ENCODE data around the gene IGSF9.
A peak's percentile ranks its signal among the peaks of the same experiment; 100 is the strongest.

The IGSF9 gene

DNA sequence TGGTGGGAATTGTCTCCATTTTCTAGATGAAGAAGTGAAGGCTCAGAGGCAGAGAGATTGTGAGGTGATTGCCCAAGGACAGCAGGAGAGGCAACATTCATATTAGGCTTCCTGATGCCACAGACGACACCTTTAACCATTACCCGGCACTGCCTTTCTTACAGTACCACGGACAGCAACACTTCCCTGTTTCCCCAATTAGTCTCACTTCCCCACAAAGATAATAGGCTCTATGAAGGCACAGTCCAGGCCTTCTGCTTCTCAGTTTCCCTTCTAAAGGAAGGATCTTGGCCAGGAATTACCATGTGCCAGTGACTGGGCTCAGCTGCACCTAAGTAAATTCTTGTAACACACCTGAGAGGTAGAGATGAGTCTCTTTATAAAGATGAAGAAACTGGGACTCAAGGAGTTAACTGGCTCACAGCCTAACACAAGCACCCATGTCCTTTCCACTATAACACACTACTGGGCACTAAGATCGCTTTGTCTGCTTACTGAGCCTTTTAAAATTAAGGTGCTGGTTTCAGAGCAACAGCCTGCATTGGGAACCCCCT lies 9.6 kb downstream of the IGSF9 start:
- Histone ChIP-seq H3K36me3 (ENCODE audit: insufficient read depth, low read length) (no peaks in the 10 kb centered on the region), H3K9ac (ENCODE audit: low read depth, low read length) (no peak overlapping the region), H3K9me3 (ENCODE audit: control insufficient read depth, insufficient read depth, low read length) (no peaks in the 10 kb centered on the region), H3K4me1 (ENCODE audit: insufficient read depth, low read length) (peaks cover 15% of the 10 kb centered on the region)

DNA sequence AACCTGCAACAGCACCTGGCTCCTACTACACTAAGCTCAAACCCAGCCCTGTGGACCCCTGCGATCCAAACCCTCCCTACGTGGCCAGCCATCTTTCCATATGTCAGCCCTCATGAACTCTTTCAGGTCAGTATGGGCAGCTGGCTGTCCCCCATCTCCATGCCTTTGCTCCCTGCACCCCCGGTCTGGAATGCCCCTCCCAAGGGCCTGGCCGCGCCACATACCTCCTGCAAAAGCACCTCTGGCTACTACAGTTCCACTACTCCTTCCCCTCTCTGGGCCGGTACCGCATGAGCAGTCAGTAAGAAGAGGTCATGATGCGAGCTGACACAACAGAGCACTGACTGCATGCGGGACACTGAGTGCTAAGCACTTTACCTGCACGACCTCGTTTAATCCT lies 10.1 kb downstream of the IGSF9 start:
- no peak overlapping the region for H3K9ac ChIP-seq (ENCODE audit: low read depth, low read length)
- no peaks in the 10 kb centered on the region for H3K36me3 ChIP-seq (ENCODE audit: insufficient read depth, low read length)
- H3K4me1 ChIP-seq (ENCODE audit: insufficient read depth, low read length): peaks cover 15% of the 10 kb centered on the region
- no peaks in the 10 kb centered on the region for H3K9me3 ChIP-seq (ENCODE audit: control insufficient read depth, insufficient read depth, low read length)

DNA sequence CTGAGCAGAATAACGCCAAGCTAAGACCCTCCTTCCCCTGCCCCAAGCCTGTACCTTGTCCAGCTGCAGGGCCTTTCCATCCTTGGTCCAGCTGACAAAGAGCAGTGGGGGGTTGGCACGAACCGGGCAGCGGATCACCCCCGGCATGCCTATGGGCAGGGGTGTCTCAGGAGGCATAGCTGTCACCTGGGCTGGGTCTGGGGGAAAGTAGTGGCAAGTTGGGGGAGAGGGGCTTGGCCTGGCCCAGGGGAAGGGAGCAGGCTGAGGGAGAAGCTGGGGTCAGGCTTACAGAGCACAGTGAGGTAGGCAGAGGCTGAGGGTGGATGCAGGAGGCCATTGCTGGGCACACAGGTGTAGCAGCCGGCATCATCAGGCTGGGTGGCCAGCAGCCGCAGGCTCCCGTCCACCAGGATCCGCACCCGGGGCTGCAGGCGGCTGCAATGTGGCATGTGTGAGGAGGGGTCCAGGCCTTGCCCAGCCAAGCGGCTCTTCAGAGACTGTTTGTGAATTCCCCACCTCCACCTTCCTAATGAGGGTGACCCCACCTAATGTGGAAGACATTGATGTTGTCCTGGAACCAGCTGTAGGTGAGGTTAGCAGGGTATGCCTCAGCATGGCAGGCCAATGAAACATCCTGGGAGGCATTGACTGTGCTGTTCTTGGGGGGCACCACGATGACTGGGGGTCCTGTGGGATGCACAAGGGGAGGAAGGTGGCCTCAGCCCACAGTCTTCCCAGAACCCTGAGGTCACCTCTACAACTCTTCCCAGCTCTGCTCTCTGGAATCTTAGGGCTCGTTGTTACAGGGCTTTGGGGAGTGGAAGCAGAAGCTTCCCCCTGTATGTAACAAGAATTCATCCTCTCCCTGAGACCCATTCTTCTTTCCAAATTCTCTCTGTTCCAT lies 11.0 kb downstream of the IGSF9 start:
- H3K9ac ChIP-seq (ENCODE audit: low read depth, low read length): no peak overlapping the region
- no peaks in the 10 kb centered on the region for H3K36me3 ChIP-seq (ENCODE audit: insufficient read depth, low read length)
- H3K4me1 ChIP-seq (ENCODE audit: insufficient read depth, low read length): peaks cover 15% of the 10 kb centered on the region
- H3K9me3 ChIP-seq (ENCODE audit: control insufficient read depth, insufficient read depth, low read length): no peaks in the 10 kb centered on the region

DNA sequence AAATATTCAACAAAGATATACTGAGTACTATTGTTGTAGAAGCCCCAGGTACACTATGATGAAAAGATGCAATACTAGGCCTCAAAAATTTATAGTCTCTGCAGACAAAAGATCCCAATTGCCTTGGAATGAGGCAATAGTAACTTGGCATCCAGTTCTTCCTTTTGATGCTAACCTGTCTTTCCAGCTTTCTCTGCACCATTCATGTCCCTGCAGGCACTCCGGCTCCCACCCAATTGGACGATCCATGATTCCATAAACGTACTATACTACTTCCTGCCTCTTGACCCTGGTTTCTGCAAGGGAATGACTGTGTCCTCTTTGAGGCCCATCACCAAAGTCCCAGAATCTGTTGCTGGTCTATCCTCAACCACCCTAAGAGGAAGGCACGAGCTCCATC lies 12.1 kb downstream of the IGSF9 start:
- no peaks in the 10 kb centered on the region for H3K36me3 ChIP-seq (ENCODE audit: insufficient read depth, low read length)
- no peaks in the 10 kb centered on the region for H3K9me3 ChIP-seq (ENCODE audit: control insufficient read depth, insufficient read depth, low read length)
- peaks cover 15% of the 10 kb centered on the region for H3K4me1 ChIP-seq (ENCODE audit: insufficient read depth, low read length)
- H3K9ac ChIP-seq (ENCODE audit: low read depth, low read length): no peak overlapping the region

DNA sequence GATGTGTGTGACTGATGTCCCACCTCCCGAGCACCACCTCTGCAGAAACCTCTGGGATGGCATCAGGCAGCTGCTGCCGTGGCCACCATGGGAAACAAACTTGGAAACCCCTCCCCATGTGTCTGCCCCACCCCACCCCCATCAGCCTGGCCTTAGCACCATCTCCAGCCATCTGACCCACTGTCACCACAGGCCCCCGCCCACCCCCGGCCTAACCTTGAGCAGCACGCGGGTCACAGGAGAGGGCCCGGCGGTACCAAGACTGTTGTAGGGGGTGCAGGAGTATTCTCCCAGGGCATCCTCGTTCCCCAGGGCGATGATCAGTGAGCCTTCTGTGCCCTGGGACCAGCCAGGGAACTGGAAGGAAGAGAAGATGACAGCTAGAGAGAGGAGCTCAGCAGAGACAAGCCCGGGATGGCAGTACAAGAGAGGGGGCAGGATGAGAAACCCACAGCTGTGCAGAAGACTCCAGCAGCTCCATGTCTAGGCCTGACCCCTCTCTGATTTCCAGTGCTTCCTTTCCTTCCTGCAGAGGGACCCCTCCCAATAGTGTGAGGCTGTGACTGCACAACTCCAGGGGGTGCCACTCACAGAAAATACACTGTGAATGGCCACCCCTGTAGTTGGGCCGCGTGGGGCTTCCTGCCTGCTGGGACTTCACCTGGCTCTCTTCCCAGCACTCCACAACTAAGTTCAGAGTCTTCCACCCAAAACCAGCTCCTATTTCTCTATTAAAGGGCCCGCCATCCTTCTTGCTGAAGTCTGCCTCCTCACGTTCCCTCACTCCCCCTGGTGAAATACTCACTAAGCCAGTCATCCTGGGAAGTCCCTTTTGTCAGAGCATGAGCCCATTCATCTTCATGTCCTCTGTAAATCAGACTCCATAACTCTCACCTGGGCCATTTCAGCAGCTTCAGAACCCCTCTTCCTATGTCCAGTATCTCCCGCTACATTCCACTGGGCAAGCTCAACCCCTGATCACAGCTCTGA lies 12.8 kb downstream of the IGSF9 start:
- H3K36me3 ChIP-seq (ENCODE audit: insufficient read depth, low read length): no peaks in the 10 kb centered on the region
- H3K4me1 ChIP-seq (ENCODE audit: insufficient read depth, low read length): peaks cover 11% of the 10 kb centered on the region
- no peaks in the 10 kb centered on the region for H3K9me3 ChIP-seq (ENCODE audit: control insufficient read depth, insufficient read depth, low read length)
- no peak overlapping the region for H3K9ac ChIP-seq (ENCODE audit: low read depth, low read length)

DNA sequence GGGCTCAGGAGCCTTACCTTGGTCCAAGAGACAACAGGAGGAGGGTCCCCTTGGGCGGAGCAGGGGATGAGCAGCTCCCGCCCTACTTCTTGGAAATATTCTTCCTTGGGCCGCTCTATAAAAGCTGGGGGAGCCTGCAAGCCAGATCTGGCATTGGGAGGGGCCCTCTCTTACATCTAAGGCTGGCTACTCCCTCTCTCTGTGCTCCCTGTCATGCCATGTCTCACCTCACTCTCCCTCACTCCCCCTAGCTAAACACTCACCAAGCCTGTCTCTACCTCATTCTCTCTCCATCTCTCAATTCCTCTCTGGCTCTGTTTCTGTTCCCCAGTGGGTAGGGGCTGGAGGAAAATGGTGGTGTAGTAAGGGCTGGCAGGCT lies 13.6 kb downstream of the IGSF9 start:
- no peak overlapping the region for H3K9ac ChIP-seq (ENCODE audit: low read depth, low read length)
- H3K36me3 ChIP-seq (ENCODE audit: insufficient read depth, low read length): no peaks in the 10 kb centered on the region
- peaks cover 3% of the 10 kb centered on the region for H3K4me1 ChIP-seq (ENCODE audit: insufficient read depth, low read length)
- no peaks in the 10 kb centered on the region for H3K9me3 ChIP-seq (ENCODE audit: control insufficient read depth, insufficient read depth, low read length)

DNA sequence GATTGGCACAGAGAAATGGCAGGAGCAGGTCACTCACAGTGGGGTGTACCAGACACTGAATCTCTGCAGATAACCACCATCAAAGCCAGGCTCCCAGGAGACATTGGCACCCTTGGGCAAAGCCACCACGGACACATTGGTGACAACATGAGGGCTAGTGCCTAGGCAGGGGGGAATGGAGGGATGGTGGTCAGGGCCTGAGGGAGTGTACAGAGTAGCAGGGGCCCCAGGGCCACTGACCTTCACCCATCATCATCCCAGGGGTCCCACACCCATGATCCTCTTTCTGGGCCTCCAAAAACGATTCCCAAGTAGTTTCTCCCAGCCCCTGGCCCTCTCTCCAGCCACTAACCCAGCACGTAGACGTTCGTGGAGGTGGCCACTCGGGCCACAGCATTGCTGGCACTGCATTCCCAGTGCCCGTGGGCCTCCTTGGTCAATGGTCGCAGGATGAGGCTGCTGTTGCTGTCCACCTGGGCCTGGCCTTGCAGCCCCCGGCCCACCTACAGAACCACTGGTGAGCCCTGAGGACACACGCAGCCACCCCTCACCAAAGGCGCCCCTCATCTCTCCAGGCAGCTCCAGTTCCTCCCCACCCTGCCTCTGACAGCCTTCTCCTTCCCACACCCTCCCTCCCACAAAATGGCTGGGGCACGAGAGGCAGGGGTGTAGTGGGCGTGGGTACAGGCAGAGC lies 14.2 kb downstream of the IGSF9 start:
- no peaks in the 10 kb centered on the region; the same call in 1 of the 2 replicates for H3K4me1 ChIP-seq (ENCODE audit: insufficient read depth, low read length)
- no peaks in the 10 kb centered on the region for H3K36me3 ChIP-seq (ENCODE audit: insufficient read depth, low read length)
- no peaks in the 10 kb centered on the region for H3K9me3 ChIP-seq (ENCODE audit: control insufficient read depth, insufficient read depth, low read length)
- H3K9ac ChIP-seq (ENCODE audit: low read depth, low read length): no peak overlapping the region

DNA sequence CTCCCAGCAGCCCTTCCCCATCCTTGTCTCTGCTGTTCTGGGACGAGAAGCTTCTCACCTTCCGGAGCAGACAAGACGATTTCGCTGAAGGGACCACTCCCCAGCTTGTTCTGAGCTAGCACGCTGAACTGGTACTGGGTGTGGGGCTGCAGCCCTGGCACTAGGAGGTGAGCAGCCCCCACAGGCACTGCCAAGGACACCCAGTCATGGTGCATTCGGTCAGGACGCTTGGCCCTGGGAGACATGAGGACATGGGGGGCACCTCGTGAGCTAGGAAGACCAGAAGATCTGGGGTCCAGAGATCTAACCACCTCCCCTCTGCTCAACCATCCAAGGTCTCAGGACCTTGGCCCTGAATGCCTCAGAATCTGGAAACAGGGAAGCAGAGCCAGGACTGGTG lies 14.8 kb downstream of the IGSF9 start:
- H3K4me1 ChIP-seq (ENCODE audit: insufficient read depth, low read length): no peaks in the 10 kb centered on the region; the same call in 1 of the 2 replicates
- H3K36me3 ChIP-seq (ENCODE audit: insufficient read depth, low read length): no peaks in the 10 kb centered on the region
- no peak overlapping the region for H3K9ac ChIP-seq (ENCODE audit: low read depth, low read length)
- H3K9me3 ChIP-seq (ENCODE audit: control insufficient read depth, insufficient read depth, low read length): no peaks in the 10 kb centered on the region

DNA sequence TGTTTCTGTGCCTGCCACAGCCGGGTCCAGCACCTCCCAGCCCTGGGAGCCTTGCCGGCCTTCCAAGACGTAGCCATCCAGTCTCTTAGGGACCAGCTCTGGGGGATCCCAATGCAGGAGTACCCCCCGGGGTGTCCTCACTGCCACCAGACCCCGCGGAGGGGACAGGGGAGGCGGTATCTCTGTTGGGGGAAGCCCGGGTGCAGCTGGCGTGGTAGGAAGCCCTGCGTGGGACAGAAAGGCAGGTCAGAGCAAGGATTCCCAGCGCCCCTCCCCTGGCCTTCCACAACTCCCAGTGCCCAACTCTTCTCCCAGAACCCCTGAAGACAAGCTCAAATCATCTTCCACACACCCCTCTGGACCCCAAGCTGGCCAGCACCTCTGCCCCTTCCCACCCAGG lies 15.2 kb downstream of the IGSF9 start:
- peak overlapping the region; percentile 55; the same call in 1 of the 2 replicates for H3K9ac ChIP-seq (ENCODE audit: low read depth, low read length)
- no peaks in the 10 kb centered on the region for H3K36me3 ChIP-seq (ENCODE audit: insufficient read depth, low read length)
- H3K4me1 ChIP-seq (ENCODE audit: insufficient read depth, low read length): no peaks in the 10 kb centered on the region; the same call in 1 of the 2 replicates
- H3K9me3 ChIP-seq (ENCODE audit: control insufficient read depth, insufficient read depth, low read length): no peaks in the 10 kb centered on the region

DNA sequence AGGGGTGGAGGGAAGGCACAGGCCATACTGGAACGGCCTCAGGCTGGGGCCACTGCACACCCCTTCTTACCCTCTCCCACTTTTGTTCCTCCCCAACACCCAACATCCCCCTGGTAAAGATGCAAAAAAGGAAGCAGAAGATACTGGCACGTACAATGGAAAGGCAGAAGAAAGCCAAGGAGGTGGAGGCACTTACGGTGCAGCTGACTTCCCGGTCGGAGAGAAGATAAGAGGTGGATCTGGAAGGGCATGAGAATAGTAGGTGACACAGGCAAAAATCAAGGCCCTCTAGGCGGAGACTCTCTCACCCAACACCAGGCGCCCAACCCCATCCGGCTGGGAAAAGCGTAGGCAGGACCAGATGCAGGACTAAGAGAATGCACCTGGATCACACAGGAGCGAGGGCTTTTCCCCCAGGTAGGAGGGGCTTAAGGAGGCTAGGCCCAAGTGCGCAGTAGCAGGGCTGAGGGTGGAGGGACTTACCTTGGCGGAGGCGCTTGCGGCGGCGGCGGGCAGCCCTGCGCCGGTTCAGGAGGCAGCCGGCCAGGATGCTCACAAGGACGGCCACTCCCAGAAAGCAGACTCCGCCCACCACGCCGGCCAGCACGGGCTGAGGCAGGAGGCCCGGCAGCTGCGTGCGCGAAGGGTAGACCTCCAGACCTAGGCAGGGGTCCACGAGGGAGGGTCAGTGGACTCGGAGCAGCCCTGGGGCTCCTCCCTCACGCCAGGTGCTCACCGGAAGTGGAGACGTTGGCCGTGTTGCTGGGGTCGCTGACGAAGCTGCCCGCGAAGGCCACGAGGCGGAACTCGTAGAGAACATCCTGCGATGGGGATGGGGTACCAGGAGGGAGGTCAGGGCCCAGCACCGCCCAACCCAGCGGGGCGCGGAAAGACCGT lies 16.0 kb downstream of the IGSF9 start:
- Histone ChIP-seq H3K9me3 (ENCODE audit: control insufficient read depth, insufficient read depth, low read length) (no peaks in the 10 kb centered on the region), H3K4me1 (ENCODE audit: insufficient read depth, low read length) (no peaks in the 10 kb centered on the region; the same call in 1 of the 2 replicates), H3K9ac (ENCODE audit: low read depth, low read length) (peak overlapping the region; percentile 55; the same call in 1 of the 2 replicates), H3K36me3 (ENCODE audit: insufficient read depth, low read length) (no peaks in the 10 kb centered on the region)

DNA sequence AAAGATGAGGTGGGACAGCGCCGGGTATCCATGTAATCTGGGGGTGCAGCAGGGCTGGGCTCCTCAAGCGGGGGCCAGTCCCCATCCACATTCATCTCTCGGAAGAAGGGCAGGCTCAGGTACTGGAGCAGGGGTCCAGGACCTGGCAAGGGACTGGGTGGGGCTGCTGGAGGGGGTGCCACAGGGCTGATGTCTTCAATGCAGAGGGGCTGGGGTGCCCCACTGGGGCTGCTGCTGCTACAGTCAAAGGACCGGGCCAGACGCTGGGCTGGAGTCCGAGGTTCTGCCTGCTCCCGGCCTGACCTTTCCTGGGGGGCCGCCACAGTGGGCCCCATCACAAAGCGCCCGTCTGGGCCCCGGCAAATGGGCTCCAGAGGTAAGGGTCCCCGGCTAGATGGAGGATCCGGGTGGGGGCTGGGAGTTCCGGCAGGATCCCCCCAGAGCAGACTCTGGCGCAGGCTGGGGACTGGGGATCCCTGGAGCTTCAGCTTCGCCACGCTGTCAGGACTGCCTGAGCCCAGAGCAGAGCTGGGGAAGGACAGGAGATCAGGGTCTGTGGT lies 16.8 kb downstream of the IGSF9 start:
- peaks cover 4% of the 10 kb centered on the region; the same call in 1 of the 2 replicates for H3K4me1 ChIP-seq (ENCODE audit: insufficient read depth, low read length)
- no peaks in the 10 kb centered on the region for H3K36me3 ChIP-seq (ENCODE audit: insufficient read depth, low read length)
- peak overlapping the region; percentile 55; the same call in 1 of the 2 replicates for H3K9ac ChIP-seq (ENCODE audit: low read depth, low read length)
- no peaks in the 10 kb centered on the region for H3K9me3 ChIP-seq (ENCODE audit: control insufficient read depth, insufficient read depth, low read length)

DNA sequence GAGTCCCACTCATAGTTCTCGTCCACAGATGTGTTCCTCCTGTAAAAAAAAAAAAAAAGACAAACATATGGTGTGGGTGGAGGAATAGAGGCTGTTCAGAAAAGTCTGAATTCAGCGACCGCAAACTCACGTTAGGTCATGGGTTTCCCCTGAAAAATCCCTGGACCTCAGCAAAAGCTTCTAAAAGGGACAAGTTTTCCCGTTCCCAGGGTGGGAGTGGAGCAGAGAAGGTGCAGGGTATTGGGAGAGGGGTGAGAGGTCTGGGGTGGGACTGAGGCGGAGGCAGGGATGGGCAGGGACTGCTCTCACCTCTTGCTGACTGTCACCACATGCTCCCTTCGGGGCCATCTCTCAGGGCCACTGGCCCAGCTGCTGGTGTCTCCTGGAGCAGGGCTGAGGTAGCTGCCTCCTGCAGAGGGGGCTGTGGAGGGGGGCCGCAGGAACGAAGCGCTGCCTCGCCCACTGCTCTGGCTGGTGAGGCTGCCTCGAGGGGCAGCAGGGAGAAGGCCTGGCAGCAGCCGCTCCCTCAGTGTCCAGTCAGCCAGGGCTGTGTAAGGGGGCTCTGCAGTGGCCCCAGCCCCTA lies 17.5 kb downstream of the IGSF9 start:
- Histone ChIP-seq H3K36me3 (ENCODE audit: insufficient read depth, low read length) (no peaks in the 10 kb centered on the region), H3K9ac (ENCODE audit: low read depth, low read length) (no peak overlapping the region)

More for the DNA sequence above, 17.5 kb downstream of the IGSF9 start:
- no peaks in the 10 kb centered on the region for H3K9me3 ChIP-seq (ENCODE audit: control insufficient read depth, insufficient read depth, low read length)
- peaks cover 8% of the 10 kb centered on the region; the same call in 1 of the 2 replicates for H3K4me1 ChIP-seq (ENCODE audit: insufficient read depth, low read length)
